DOHH2 (cell line): ENCODE results near the gene ZSWIM6.

Experiments
- CTCF ChIP-seq: fragments of 200-600 bp; sonication (generic); IDR thresholded peaks from one replicate; pipeline ENCODE4 v1.5.1; 2014; ENCODE audit warnings: antibody characterized with exemption, mild to moderate bottlenecking, low read depth, low read length; ENCODE audit not compliant: poor library complexity, severe bottlenecking
- EZH2phosphoT487 ChIP-seq: fragments of 200-600 bp; sonication (generic); IDR thresholded peaks from 2 replicates; pipeline ENCODE4 v1.6.1; 2017; ENCODE audit warnings: borderline replicate concordance, mild to moderate bottlenecking, antibody characterized with exemption, low read length, moderate library complexity, mixed read lengths

- TF ChIP-seq CTCF, result no peak
- no peak for TF ChIP-seq EZH2phosphoT487
Measured at GRCh38 chr5:61461417-61461816, 129.4 kb downstream of the ZSWIM6 start.
